Panc1 (cell line): Measurements from ENCODE around the gene AOC2. TPM values are rescaled to one million over a fixed set of nuclear protein-coding genes. Genes with fewer than 3 reads are reported as not detected.

Source experiments
- ATAC-seq: fragments of 200-7000 bp; cut with Tn5 transposase; 2 replicates; pipeline ENCODE4 v1.9.1; 2020; ENCODE audit warnings: mild to moderate bottlenecking, moderate library complexity
- BruUV-seq: library from RNA; stranded (reverse); fragments of 400-500 nt; replicated peaks from 2 replicates; lab custom pipeline; 2021; lab: Mats Ljungman, UMichigan
- CTCF ChIA-PET: fragments of 300-600 bp; sonication (Branson Sonifier 250); formaldehyde crosslinking; loops from one replicate; lab custom pipeline; 2022; ENCODE audit warnings: antibody characterized with exemption; lab: Charles Lee
- POLR2A ChIA-PET: fragments of 300-600 bp; sonication (Branson Sonifier 250); formaldehyde crosslinking; loops from one replicate; lab custom pipeline; 2022; ENCODE audit warnings: antibody characterized with exemption; lab: Charles Lee
- DNase-seq: peaks from one replicate; pipeline ENCODE4 v3.0.0-alpha.2; 2010; ENCODE audit warnings: low read depth, low spot score
- H3K27ac ChIP-seq: 2 replicates; pipeline ENCODE4 v1.5.1; 2011; ENCODE audit warnings: mild to moderate bottlenecking, low read length, inconsistent platforms
- H3K27me3 ChIP-seq: fragments of 200-500 bp; sonication (Bioruptor generic); 2 replicates; pipeline ENCODE4 v1.6.0; 2014; ENCODE audit warnings: low read length, inconsistent platforms; ENCODE audit not compliant: control insufficient read depth, insufficient read depth
- H3K36me3 ChIP-seq: fragments of 200-500 bp; sonication (Bioruptor generic); 2 replicates; pipeline ENCODE4 v1.5.1; 2014; ENCODE audit warnings: inconsistent platforms, mild to moderate bottlenecking, low read length, moderate library complexity; ENCODE audit not compliant: control insufficient read depth, insufficient read depth
- H3K4me1 ChIP-seq: 2 replicates; pipeline ENCODE4 v1.5.1; 2011; ENCODE audit warnings: inconsistent platforms, mild to moderate bottlenecking, low read length, moderate library complexity; ENCODE audit not compliant: control insufficient read depth, insufficient read depth
- H3K4me3 ChIP-seq, 2 experiments: 2 replicates each; pipeline ENCODE4 v1.5.1; 2011 to 2012; ENCODE audit warnings: low read depth in 2 of 2, low read length in 2 of 2, mild to moderate bottlenecking in 2 of 2, inconsistent platforms in 1 of 2, moderate library complexity in 1 of 2
- H3K9me3 ChIP-seq: fragments of 200-500 bp; sonication (Bioruptor generic); 2 replicates; pipeline ENCODE4 v1.5.1; 2014; ENCODE audit warnings: low read depth, mild to moderate bottlenecking, inconsistent platforms, low read length, moderate library complexity; ENCODE audit not compliant: control insufficient read depth, insufficient read depth
- POLR2AphosphoS5 ChIP-seq: IDR thresholded peaks from 2 replicates; pipeline ENCODE4 v1.6.1; 2012; ENCODE audit warnings: mild to moderate bottlenecking, low read depth, low read length, moderate library complexity
- REST ChIP-seq, 2 experiments: IDR thresholded peaks; 2 replicates each; pipeline ENCODE4 v1.6.1; 2011 to 2012; ENCODE audit warnings: low read depth in 2 of 2, control low read depth in 1 of 2, low read length in 1 of 2, mild to moderate bottlenecking in 1 of 2, moderate library complexity in 1 of 2; ENCODE audit not compliant: insufficient read depth in 1 of 2
- SIN3A ChIP-seq: IDR thresholded peaks from 2 replicates; pipeline ENCODE4 v1.6.1; 2012; ENCODE audit warnings: low read depth, mild to moderate bottlenecking, low read length, moderate library complexity, borderline replicate concordance; ENCODE audit not compliant: insufficient read depth
- TCF7L2 ChIP-seq: IDR thresholded peaks from 2 replicates; pipeline ENCODE4 v1.6.1; 2011; ENCODE audit warnings: mild to moderate bottlenecking, low read depth, low read length, inconsistent platforms
- in situ Hi-C: cut with HindIII; loops from 2 replicates; pipeline ENCODE4 v1.10.0; 2016; ENCODE audit warnings: low sequenced_read_pairs, low pct_unique_long_range_greater_than_20kb
- intact Hi-C: fragments of 100-400 bp; cut with micrococcal nuclease; formaldehyde crosslinking; loops from one replicate; pipeline ENCODE4 v1.10.0; 2022; ENCODE audit not compliant: unreplicated experiment
- total RNA-seq: library from RNA; stranded (reverse); gene quantifications from one replicate; pipeline ENCODE4 v1.2.1, GENCODE V29; 2021; ENCODE audit not compliant: unreplicated experiment
- TF ChIP-seq, protein P1 (sequence below): fragments of 450-650 bp; IDR thresholded peaks from 2 replicates; pipeline ENCODE4 v1.5.1; 2017; ENCODE audit warnings: mild to moderate bottlenecking

Gene AOC2
- total RNA-seq, 1 experiment from 2014 or later, result 0.85 TPM

DNA sequence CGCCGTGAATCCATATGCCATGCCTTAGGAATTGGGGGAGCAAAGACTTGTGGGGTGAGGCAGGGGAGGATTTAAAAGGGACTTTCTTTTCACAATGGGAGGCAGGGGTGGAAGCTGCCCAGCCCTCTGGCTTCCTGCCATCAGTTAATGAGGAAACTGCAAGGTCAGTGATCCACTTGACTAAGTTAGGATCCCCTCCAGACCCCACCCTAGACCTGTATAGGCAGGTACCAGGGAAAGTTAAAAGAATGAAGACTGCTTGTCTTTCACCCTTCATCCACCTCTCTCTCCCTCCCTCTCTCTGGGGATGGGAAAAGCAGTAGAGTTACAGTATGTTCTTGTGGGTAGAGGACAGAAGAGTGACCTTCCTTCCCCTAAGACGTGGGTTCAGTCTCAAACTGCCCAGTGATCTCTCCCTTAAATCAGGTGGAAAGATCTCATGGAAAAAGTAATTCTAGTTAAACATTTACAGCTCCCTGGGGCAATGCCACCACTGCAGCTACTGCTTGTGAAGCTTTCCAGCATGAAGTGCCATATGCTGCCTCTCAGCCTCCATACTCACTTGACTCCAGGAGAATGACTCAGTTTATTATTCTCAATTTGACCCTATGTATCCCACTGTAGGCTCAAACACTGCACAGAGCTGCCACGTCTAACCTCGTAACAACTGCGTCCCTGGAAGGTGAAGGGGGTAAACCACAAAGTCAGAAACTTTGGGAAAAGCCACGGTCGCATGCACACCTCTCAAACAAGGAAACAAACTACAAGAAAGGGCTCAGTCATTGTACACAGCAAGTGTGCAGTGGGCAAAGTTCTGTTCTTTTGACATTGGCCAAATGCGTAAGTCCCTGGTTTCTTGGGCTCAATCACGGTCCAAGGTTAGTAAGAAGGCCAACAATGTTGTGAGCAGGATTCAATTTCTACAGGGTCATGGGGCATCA lies 47.0 kb upstream of the AOC2 start:
- ATAC-seq (no peak), DNase-seq (no peak)

GRCh38 chr17:42798011-42798382 lies 46.4 kb upstream of the AOC2 start:
- ATAC-seq, result no peak
- Histone ChIP-seq H3K4me1 (peaks cover 13% of the 10 kb centered on the region), H3K27ac (peak overlapping the region; percentile 86), H3K36me3 (no peaks in the 10 kb centered on the region), H3K4me3 (peak overlapping the region; percentile 90 to 92), H3K27me3 (no peaks in the 10 kb centered on the region), H3K9me3 (no peaks in the 10 kb centered on the region)
- TF ChIP-seq TCF7L2, result no peak
- no peak for TF ChIP-seq REST (IDR thresholded peaks at IDR 0.05; ENCODE audit: insufficient read depth in 1 of 2, low read depth in 2 of 2, low read length in 1 of 2)
- TF ChIP-seq SIN3A, result no peak
- TF ChIP-seq, protein P1, sequence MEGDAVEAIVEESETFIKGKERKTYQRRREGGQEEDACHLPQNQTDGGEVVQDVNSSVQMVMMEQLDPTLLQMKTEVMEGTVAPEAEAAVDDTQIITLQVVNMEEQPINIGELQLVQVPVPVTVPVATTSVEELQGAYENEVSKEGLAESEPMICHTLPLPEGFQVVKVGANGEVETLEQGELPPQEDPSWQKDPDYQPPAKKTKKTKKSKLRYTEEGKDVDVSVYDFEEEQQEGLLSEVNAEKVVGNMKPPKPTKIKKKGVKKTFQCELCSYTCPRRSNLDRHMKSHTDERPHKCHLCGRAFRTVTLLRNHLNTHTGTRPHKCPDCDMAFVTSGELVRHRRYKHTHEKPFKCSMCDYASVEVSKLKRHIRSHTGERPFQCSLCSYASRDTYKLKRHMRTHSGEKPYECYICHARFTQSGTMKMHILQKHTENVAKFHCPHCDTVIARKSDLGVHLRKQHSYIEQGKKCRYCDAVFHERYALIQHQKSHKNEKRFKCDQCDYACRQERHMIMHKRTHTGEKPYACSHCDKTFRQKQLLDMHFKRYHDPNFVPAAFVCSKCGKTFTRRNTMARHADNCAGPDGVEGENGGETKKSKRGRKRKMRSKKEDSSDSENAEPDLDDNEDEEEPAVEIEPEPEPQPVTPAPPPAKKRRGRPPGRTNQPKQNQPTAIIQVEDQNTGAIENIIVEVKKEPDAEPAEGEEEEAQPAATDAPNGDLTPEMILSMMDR, result no peak
- no peak for TF ChIP-seq POLR2AphosphoS5
- intact Hi-C loops (no loop called here), in situ Hi-C loops (no loop called here)
- ChIA-PET CTCF (no interaction called here), POLR2A (no interaction called here)
- no peak for DNase-seq
- TSS peak; percentile 97 for BruUV-seq

More for the DNA sequence above, 47.0 kb upstream of the AOC2 start:
- in situ Hi-C loops, result no loop called here
- CTCF ChIA-PET, result no interaction called here
- Histone ChIP-seq H3K27ac (peak overlapping the region; percentile 86), H3K36me3 (no peaks in the 10 kb centered on the region), H3K4me1 (peaks cover 8% of the 10 kb centered on the region), H3K4me3 (peak overlapping the region; percentile 90 to 92), H3K9me3 (no peaks in the 10 kb centered on the region), H3K27me3 (no peaks in the 10 kb centered on the region)
- TF ChIP-seq TCF7L2 (no peak), SIN3A (no peak), REST (IDR thresholded peaks at IDR 0.05; ENCODE audit: insufficient read depth in 1 of 2, low read depth in 2 of 2, low read length in 1 of 2) (no peak), POLR2AphosphoS5 (no peak)
- TF ChIP-seq, protein P1, result no peak
- BruUV-seq, result no TSS peak
- intact Hi-C loops, result no loop called here
- POLR2A ChIA-PET, result no interaction called here
